Fibroblast of skin of left biceps (primary cell): ENCODE measurements around the gene GNAT1.

Experiments used
- DNase-seq, 2 experiments: peaks; one replicate each; pipeline ENCODE4 v3.0.0-alpha.2; 2013; ENCODE audit warnings: low read depth in 2 of 2

Gene GNAT1

DNA sequence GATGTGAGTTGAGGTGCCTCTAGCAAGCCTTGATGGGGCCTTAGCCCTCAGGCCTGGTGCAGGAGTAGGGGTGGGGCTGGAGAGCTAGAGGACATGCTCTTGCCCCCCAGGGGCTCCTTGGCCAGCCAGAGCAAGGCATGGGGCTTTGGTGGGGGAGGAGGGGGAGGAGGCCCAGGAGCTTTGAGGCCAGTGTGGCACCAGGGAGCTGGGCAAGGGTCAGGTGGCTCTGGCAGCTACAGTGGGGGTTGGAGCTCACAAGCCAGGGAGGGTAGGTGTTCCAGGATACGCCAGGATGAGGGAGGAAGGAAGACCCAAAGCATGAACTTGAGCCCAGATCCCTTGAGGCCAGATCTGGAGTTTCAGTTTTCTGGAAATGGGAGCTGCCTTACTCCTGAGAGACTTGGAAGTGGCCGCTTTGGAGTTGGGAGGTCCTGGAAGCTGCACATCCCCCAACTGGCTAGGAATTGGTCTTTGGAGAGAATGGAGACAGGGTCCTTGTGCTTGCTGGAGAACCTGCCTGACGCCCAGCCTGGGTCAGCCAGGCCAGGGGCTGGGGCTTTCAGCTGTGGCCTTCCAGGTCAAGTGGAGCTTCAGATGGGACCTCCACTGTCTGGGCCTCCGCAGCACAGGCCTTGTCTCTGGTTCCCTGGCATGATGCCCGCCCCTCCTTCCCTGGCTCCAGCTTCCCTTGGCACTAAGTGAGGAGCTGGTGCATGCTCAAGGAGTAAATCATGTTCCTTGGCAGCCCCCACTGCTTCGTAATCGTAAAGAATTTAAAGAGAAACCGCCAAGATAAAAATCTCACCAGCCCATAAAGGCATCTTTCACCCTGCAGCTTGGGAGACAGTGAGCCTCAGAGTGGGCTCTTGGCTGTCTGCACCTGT, 27.6 kb upstream of the GNAT1 start:
- DNase-seq: peak; percentile 79 to 82

DNA sequence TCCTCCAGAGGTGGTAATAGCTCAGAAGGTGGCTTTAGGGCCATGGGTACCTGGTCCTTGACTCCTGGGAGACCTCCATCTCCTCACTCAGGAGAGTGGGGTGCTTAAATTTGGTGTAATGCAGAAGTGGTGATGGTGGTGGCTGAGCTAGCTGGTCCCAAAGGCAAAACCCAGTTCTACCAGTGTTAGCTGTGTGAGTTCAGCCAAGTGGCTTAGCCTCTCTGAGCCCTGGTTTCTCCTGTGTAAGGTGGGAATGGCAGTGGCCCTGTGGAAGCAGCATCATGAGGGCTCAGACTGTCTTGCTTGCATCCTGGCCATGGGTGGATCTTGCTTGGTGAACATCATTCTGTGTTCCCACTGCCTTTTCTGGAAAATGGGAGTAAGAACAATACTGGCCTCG, 26.9 kb upstream of the GNAT1 start:
- DNase-seq: no peak

DNA sequence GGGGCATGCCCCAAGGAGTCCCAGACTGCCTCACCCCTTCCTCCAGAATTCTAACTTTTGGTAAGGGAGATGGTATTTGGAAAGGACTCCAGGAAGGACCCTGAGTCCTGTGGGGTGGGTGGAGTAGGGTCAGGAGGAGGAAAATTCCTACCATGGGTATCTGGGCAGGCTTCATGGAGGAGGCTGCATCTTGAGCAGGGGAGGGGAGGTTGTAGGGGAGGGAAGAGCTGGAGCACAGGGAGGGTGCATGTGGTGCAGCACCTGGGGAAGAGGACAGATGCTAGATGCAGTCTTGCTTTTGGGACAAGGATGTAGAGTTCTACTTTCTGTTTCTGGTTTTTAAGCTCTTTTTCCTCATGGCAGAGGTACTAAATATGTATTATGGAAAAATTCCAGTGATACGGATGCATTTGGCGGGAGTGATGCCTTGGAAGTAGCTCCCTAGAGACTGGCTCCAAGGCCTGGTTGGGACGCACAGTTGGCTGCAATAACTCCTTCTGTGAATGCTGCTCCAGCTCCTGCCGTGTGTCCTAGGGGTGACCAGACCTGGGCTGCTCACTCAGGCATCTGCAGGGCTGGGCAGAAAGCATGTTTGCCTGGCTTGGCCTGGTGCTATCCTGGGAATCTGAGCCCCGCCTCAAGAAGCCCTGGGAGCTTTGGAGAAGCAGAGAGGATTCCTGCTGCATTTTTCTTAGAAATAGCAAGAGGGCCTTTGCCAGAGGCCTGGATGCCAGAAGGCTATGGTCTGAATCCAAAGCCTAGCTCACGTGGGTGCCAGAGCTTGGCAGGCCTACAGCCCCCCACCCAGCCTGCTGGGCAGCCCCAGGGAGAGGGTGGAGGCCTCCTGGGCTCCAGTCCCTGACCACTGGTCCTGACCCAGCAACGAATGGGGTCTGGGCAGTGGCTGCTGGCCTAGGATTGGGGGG, 26.2 kb upstream of the GNAT1 start:
- peak; percentile 40 to 46 for DNase-seq

DNA sequence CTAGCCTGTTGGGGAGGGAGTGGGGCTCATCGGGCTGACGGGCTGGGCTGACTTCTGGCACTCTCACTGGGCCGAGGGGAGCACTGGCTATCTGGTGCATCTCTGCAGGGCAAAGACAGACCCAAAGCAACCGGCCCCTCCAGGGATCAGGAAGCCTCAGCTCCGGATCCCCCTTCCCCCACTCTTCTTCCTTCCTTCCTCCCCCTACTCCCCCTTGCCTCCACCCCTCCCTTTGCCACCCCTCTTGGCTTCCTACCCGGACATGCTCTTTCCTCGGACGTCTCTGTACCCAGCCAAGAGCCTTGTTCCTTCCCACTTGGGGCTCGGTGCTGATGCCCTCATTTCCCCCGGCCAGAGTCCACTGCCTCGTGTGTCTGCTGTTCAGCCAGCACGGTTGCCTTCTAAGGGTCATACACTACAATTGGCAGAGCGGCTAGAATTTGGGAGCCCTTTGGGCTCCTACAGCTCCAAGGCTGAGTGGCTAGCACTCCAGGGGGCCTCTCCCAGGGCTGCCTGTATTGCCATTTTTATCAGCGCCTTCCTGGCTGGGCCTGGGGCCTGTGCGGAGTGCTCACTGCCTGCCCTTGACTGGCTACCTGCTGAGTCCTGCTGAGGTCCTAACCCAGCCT, 25.4 kb upstream of the GNAT1 start:
- DNase-seq: no peak

DNA sequence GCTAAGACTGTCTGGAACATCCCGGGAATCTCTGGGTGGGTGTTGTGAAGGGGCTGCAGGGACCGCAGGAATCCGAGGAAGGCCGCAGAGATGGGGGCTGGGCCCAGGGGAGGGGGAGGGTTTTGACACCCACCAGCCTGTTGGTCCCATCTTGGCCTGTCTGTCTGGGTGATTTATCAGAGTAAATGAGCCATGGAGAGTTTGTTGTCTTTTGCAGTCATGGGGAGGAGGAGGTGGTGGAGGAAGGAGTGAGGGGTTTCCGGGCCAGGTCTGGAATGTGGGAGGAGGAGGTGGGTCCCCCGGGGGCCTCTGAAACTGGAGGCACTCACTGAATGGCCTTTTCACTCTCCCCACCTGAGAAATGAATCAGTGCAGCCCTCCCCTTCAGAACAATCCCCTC, 24.8 kb upstream of the GNAT1 start:
- no peak for DNase-seq

DNA sequence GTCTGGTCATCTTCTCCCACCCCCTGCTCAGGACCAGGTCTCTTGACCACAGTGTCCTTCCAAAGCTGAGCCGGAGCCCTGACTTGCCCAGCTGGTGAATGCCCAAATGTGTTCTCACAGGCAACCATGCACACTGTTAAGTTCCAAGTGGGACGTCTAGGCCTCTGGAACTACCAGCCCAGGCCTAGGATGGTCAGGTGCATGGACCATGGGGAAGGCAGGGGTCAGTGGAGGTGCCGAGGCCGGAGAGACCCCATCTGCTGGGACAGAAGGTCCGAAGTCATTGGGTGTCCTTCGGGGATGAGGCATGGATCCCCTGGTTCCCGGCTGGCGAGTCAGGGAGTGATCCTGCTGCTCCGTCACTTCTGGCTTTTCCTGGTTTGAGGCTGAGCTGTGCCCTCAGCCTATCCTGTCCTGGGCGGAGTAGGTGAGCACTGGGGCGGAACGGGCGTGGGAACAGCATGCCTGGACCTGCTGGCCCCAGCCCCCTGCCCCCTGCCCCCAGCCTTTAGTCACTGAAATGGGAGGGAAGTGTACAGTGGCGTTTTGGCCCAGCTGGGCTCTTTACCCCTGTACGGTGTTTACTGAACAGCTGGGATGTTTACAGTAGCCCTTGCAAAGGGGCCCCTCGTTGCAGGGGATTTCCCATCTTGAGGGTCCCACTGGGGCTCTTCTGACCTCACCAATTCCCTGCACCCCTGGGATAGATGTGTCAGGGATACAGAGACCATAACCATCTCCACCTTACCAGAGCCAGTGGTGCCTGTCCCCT, 24.2 kb upstream of the GNAT1 start:
- no peak for DNase-seq

DNA sequence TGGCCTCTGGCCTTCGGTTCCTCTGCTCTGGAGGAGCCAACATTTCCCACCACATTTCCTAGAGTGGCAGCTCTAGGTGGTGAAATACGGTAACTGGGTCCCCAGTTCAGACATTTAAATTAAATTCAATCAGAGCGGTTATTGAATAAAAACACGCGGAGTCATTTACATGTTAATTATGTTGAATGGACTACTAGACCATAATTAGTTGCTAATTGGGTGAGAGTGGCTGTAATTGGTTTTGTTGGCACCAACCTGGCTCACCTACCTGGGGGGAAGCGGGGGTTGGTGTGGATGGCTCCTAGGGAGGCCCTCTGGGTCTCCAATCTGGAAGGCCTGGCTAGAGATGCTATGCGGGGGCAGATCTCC, 23.6 kb upstream of the GNAT1 start:
- DNase-seq: no peak

DNA sequence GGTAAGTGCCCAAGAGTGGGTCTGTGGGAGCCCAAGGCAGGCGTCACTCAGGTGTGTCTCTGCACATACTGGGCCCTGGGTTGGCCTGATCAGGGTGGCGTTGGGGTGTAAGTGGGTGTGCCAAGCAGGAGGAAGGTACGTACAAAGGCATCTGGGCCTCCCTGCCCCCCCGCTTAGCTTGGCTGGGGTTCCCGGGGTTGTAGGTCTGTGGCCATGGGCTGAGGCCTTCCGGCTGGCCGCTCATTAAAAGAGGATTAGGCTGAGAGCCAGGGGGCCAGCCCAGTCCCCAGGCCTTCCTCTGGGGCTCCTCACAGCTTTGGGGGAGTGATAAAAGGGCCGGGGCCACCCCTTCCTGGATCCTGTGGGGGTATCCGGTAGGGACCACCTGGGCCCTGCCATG, 23.0 kb upstream of the GNAT1 start:
- no peak for DNase-seq

DNA sequence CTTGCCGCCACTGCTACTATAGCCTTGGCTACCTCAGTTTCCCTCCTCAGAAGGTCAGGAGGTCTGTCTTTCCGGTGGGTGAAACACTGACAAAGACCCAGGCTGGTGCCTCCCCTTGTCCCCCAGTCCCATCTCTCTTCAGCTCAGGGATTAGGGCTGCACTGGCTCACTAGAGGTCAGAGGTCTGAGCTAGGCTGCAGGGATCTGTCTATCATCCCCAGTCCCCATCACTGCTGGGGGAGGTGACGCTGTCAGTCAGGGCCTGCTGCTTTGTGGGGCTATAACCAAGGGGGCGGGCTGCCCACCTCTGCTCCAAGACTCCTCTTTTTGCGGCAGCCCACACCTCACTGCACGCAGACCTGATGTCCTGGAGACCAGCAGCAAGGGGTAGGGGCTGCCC, 22.6 kb upstream of the GNAT1 start:
- DNase-seq: no peak

DNA sequence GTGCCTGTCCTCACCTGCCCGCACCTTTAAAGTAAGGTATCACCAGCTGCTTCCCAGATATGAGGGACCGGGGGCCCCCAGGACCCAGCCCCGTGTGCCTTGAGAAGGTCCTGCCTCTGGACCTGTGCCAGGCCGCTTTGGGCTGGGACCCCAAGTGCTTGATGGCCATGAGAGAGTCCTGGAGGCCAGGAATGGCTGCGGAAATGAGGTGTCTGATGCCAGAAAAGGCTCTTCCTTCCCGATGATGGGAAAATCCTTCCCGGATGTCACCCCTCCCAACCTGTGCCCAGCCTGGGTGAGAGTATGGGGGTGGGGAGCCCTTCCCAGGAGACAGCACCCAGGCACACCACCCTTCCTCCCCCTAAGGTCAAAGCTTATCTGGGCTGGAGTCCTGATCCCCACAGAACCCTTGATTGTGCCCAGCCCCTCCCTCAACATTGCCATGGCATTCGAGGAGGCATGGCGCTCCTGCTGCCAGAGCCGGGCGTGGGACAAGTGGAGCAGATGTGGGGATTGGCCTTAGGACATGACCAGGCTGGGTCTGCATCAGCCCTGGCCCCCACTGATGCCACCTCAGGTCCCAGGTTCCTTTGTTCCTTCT, 22.1 kb upstream of the GNAT1 start:
- no peak for DNase-seq

DNA sequence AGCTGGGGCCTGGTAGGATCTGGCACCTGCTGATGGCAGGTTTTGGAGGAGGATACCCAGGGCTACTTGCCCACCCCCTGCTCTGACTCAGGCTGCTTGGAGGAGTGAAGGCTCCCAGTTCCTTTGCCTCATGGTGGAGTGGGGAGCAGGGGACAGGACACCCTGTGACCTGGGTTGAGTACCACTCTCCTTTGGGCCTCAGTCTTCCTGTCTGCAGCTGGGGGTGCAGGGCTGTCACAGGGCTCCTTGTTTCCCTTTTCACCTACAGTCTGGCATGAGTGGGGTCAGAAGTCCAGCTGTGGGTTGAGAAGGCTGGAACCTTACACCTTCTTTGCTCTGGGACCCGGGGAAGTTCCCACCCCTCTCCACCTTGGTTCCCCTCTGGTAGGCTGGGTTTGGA, 21.6 kb upstream of the GNAT1 start:
- no peak for DNase-seq

DNA sequence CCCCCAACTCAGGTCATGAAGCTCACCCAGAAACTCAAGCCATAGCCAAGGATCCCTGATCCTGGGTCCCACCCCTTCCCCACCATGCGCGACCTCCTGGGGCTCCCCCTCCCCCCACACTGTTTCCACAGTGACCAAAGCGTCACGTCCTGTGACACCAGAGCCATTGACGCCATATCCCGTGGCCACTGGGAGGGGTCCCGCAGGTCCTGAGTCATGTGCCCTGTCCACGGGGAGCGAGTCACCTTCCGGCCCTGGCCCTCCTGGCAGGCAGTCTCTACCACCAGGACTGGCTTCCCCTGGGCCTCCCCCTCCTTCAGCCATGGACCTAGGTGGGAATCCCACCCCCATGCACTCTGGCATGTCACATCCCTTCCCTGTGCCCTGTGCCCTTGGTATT, 20.7 kb upstream of the GNAT1 start:
- no peak for DNase-seq

DNA sequence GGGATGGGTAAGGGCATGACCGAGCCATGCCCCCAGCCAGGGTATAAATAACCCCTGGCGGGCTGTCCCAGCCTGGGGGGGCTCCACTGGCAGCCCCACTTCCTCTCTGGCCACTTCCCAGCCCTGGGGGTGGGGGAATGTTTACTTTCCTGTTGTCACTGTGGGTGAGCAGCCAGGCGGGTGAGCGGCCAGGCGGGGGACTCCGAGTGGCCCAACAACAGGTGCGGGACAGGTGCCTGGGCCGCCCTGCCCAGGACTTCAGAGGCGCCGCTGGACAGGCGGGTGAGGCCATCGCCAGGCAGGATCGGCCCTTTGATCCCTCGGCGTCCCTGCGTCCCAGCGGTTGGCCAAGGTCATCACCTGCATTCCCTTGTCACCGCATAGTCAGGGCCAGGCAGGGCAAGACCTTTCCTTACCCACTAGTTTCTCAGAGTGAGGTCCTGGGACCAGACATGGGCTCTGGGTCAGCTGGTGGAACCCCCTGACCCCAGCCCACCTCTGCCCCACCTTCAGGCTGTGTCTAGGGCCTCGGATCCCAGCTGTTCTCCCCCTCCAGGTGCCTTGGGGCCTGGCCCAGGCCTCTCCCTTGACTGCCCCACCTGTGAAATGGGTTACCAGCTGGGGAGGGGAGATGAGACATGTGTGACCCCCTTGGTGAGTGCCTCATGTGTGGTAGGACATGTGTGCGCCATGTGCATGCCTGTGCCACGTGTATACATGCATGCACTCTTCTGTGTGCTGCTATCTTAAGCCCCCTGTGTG, 19.7 kb upstream of the GNAT1 start:
- DNase-seq: no peak

DNA sequence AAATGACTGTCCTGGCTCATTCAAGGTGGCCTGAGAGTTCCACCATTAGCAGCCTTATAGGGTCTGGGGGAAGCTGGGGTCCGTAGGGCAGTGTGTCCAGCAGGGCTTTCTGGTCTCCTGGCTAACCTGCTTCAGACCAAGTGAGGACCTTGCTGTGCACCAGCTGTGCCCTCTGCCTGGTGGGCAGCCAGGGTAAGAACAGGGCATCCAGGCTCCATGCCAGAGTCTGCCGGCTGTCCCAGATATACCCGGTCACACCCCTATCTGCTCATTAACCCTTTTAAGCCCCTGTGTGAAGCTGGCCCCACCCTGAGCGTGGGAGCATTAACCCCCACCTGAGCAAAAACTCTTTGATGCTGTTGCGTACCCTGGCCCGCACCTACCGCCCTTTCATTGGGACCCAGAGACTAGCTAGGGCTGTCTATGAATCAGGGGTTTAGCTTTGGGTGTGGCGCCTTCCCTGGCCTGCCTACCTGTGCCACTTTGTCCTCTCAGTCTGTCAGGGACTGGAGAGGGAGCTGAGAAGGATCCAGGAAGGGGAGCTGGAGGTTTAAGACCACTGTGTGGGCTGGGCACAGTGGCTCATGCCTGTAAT, 18.7 kb upstream of the GNAT1 start:
- DNase-seq: no peak

DNA sequence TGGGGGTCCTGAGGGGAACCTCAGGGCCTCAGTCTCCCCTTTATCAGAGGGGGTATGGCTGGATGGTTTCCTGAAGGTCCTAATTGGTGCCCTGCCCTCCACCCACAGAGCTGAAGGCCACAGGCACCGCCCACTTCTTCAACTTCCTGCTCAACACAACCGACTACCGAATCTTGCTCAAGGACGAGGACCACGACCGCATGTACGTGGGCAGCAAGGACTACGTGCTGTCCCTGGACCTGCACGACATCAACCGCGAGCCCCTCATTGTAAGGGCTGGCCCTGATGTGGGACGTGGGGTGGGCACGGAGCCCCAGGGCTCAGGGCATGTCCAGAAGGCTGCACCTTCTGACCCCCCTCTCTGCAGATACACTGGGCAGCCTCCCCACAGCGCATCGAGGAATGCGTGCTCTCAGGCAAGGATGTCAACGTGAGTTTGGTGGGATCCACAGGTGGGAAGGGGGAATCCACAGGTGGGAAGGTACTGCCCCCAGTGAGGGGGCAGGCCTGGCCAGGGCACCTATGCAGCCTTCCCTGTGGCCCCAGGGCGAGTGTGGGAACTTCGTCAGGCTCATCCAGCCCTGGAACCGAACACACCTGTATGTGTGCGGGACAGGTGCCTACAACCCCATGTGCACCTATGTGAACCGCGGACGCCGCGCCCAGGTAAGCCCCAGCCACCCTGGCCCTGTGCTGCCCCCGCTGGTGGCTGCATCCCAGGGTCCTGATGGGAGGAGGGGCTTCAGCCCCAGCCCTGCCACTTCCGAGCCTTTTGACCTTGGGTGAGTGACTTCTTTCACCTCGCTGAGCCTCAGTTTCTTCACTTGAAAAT, 17.5 kb upstream of the GNAT1 start:
- DNase-seq: no peak

DNA sequence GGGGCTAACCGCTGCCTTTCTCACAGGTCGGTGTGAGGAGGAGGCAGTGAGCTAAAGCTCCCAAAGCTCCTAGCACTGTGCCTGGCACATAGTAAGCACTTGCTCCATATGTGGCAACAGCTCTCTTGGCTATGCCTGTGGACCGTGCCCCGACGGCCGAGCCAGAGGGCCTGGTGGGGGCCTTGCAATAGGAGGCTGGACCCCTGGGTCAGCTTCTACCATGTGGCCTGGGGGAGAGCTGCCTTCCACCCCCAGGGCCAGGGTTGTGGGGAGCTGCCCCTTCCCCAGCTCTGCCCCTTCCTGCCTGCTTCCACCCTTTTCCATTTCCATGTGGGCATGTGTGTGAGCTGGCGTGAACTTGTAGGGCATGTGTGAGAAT, 16.9 kb upstream of the GNAT1 start:
- DNase-seq: no peak

DNA sequence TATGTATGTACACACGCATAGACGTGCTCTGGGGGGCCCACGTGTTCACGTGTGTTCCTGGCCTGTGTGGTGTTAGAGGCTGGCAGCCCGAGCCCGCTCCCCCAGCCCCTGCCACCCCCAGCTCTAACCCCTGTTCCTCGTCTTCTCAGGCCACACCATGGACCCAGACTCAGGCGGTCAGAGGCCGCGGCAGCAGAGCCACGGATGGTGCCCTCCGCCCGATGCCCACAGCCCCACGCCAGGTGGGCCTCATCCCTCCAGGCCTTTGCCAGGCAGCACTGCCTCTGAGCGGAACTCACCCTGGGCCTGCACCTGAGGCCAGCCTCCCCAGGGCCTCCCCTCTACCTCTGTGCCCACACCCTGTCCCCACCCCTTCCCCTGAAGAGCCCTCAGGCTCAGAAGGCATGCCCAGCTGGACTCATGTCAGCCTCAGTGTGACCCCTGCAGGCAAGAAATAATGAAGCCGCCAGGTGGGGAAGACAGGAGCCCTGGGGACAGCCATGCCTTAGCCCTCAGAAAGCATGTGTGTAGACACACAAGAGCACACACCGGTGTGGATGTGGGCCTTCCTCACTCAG, 16.4 kb upstream of the GNAT1 start:
- no peak for DNase-seq

DNA sequence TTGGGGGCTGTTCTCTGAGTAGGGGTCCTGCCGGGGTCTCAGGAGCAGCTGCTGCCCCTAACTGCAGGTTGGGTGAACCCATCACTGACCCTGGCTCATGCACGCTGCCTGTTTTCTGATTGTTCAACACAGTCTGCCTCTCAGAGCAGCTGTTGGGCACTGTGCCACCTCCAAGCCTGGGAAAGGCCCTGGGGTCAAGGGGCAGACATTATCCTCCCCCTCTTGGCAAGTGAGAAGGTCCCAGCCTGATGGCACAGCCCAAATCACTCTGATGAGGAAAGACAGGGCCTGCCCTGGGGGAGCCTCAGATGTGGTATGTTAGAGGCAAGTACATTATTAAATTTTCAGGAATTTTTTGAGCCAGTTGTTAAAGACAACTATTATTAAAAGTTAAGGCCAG, 14.1 kb upstream of the GNAT1 start:
- no peak for DNase-seq

DNA sequence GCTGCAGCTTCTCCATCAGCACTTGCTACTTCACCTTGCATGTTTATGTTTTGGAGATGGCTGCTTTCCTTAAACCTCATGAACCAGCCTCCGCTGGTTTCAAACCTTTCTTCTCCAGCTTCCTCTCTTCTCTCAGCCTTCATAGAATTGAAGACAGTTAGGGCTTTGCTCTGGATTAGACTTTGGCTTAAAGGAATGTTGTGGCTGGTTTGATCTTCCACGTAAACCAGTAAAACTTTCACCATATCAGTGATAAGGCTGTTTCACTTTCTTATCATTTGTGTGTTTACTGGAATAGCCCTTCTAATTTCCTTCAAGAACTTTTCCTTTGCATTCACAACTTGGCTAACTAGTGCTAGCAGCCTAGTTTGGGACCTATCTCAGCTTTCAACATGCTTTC, 11.7 kb upstream of the GNAT1 start:
- no peak for DNase-seq
